Activated CD8-positive, alpha-beta memory T cell treated with anti-CD3 and anti-CD28 coated beads, Interleukin-2, amount 50 U/mL, for 4 hours (primary cell): ENCODE measurements around the gene PIGV.

Source experiments
- DNase-seq: peaks from one replicate; pipeline ENCODE4 v3.0.0-alpha.2; 2020

The PIGV gene

GRCh38 chr1:26787706-26788514, at the start of gene PIGV:
Gene PIGV, plus strand, starts transcription at chr1:26787950. Its CDS starts 2,866 bp downstream, at chr1:26790816.
- peak; percentile 87 for DNase-seq

GRCh38 chr1:26739329-26739914, 48.3 kb upstream of the PIGV start:
- no peak for DNase-seq

GRCh38 chr1:26740023-26740634, 47.6 kb upstream of the PIGV start:
- no peak for DNase-seq

- no peak for DNase-seq
Measured at GRCh38 chr1:26740952-26741351, 46.8 kb upstream of the PIGV start.

- no peak for DNase-seq
Measured at GRCh38 chr1:26743426-26744059, 44.2 kb upstream of the PIGV start.

- peak; percentile 72 for DNase-seq
Measured at GRCh38 chr1:26744075-26744959, 43.4 kb upstream of the PIGV start.

GRCh38 chr1:26745191-26745590, 42.6 kb upstream of the PIGV start:
- DNase-seq = no peak

- no peak for DNase-seq
Measured at GRCh38 chr1:26747048-26747447, 40.7 kb upstream of the PIGV start.

- DNase-seq = no peak
Measured at GRCh38 chr1:26748351-26748750, 39.4 kb upstream of the PIGV start.

GRCh38 chr1:26749458-26749857, 38.3 kb upstream of the PIGV start:
- DNase-seq = no peak

GRCh38 chr1:26750428-26750827, 37.3 kb upstream of the PIGV start:
- DNase-seq = no peak

- DNase-seq = no peak
Measured at GRCh38 chr1:26752519-26752918, 35.2 kb upstream of the PIGV start.

- DNase-seq = no peak
Measured at GRCh38 chr1:26754086-26754874, 33.5 kb upstream of the PIGV start.

- DNase-seq = no peak
Measured at GRCh38 chr1:26758358-26758757, 29.4 kb upstream of the PIGV start.

GRCh38 chr1:26759531-26759930, 28.2 kb upstream of the PIGV start:
- no peak for DNase-seq

GRCh38 chr1:26761217-26761616, 26.5 kb upstream of the PIGV start:
- no peak for DNase-seq

GRCh38 chr1:26767714-26768113, 20.0 kb upstream of the PIGV start:
- no peak for DNase-seq

GRCh38 chr1:26768755-26769154, 19.0 kb upstream of the PIGV start:
- DNase-seq = no peak

- DNase-seq = no peak
Measured at GRCh38 chr1:26771285-26771642, 16.5 kb upstream of the PIGV start.

GRCh38 chr1:26771643-26772321, 16.0 kb upstream of the PIGV start:
- no peak for DNase-seq

- DNase-seq = no peak
Measured at GRCh38 chr1:26772687-26773086, 15.1 kb upstream of the PIGV start.
